ENCODE data around the gene SPOCK1.

DNA sequence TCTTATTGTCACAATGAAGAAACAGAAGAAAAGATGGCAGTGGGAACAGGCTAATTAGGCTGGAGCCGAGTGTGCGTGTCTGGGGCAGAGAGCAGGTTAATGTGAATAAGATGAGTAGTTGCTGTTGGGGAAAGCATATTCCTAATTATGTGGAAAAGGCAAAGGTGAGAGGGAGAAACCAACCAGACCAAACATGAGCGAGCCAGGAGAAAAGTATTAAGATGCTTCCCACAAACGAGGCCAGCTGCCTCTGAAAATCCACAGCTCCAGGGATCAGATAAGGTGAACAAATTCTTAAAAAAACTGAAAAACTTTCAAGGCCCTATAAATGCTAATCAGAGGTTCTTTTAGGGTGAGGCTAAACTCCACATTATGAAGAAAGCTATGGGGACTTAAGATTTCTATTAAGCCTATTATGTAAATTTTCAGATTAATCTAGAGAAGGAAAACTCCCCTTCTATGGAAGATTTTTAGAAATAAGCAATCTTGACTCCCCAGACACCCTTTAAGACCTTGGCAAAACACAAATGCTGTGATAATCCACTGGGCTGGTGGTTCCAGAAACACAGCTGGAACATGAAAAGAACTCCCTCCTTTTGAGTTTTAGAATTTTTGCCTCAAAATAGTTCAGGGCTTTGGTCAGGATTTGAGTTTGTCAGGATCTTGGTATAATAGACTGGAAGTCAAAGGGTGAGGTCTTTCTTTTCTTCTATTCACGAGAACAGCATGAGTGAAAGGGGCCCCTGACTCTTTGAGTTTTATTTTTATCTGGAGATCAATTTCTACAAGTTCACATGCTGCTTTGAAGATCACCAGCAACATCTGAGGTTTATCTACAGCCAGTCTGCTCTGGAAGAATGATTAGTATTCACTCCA, 238.1 kb downstream of the SPOCK1 start:
- TF ChIP-seq, protein P1, sequence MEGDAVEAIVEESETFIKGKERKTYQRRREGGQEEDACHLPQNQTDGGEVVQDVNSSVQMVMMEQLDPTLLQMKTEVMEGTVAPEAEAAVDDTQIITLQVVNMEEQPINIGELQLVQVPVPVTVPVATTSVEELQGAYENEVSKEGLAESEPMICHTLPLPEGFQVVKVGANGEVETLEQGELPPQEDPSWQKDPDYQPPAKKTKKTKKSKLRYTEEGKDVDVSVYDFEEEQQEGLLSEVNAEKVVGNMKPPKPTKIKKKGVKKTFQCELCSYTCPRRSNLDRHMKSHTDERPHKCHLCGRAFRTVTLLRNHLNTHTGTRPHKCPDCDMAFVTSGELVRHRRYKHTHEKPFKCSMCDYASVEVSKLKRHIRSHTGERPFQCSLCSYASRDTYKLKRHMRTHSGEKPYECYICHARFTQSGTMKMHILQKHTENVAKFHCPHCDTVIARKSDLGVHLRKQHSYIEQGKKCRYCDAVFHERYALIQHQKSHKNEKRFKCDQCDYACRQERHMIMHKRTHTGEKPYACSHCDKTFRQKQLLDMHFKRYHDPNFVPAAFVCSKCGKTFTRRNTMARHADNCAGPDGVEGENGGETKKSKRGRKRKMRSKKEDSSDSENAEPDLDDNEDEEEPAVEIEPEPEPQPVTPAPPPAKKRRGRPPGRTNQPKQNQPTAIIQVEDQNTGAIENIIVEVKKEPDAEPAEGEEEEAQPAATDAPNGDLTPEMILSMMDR (IDR thresholded peaks at IDR 0.05; ENCODE audit: poor library complexity) = no peak
- no peak for TF ChIP-seq EZH2 (IDR thresholded peaks at IDR 0.05; ENCODE audit: borderline replicate concordance)
- no peak for TF ChIP-seq EZH2phosphoT487 (IDR thresholded peaks at IDR 0.05; ENCODE audit: low read depth, severe bottlenecking, unreplicated experiment)

Measured in hepatocyte (in vitro differentiated cells).